ENCODE measurements around the gene TEX35.
"Not testable (repeated sequence)": the region's sequence is repeated elsewhere in the genome, so short reads cannot be mapped to it uniquely, and the experiment has no call there.

The TEX35 gene

DNA sequence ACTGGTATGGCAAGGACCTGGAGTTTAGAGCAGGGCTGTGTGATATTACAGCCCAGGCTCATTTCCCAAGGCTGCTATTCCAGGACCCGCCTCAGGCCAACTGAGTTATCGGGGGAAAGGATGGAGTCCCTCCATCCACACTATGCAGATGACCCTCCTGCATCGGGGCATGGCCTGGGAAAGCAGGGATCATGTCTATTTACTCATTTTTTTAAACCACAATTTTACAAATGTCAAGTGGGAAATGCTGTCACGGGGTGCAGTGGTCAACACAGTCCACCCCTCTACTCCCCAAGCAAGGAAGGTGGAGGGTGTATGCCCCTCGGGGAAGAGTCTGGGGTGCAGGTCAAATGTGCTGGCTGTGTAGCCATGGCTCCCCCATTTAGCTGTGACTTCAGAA, 10.1 kb upstream of the TEX35 start:
- H3K27me3 ChIP-seq (replicated peaks; ENCODE audit: control insufficient read depth, insufficient read depth, low read length) = no peaks in the 10 kb centered on the region; the same call in 1 of the 2 replicates
- H3K36me3 ChIP-seq (ENCODE audit: control insufficient read depth, insufficient read depth, low read length) = no peaks in the 10 kb centered on the region
- DNase-seq (ENCODE audit: extremely low read depth, insufficient read length) = no peak
- TF ChIP-seq, protein P1, sequence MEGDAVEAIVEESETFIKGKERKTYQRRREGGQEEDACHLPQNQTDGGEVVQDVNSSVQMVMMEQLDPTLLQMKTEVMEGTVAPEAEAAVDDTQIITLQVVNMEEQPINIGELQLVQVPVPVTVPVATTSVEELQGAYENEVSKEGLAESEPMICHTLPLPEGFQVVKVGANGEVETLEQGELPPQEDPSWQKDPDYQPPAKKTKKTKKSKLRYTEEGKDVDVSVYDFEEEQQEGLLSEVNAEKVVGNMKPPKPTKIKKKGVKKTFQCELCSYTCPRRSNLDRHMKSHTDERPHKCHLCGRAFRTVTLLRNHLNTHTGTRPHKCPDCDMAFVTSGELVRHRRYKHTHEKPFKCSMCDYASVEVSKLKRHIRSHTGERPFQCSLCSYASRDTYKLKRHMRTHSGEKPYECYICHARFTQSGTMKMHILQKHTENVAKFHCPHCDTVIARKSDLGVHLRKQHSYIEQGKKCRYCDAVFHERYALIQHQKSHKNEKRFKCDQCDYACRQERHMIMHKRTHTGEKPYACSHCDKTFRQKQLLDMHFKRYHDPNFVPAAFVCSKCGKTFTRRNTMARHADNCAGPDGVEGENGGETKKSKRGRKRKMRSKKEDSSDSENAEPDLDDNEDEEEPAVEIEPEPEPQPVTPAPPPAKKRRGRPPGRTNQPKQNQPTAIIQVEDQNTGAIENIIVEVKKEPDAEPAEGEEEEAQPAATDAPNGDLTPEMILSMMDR (IDR thresholded peaks at IDR 0.05; ENCODE audit: insufficient read depth, low read length, poor library complexity, severe bottlenecking) = no peak
- H3K4me3 ChIP-seq (replicated peaks; ENCODE audit: low read depth, low read length) = no peak overlapping the region

DNA sequence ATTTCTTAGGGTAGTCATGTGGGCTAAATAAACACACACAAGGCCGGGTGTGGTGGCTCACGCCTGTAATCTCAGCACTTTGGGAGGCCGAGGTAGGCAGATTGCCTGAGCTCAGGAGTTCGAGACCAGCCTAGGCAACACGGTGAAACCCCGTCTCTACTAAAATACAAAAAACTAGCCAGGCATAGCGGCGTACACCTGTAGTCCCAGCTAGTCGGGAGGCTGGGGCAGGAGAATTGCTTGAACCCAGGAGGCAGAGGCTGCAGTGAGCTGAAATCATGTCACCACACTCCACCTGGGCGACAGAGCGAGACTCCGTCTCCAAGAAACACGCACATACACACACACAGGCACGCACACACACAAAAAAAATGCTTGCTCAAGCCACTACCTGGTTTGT, 9.6 kb upstream of the TEX35 start:
- not testable (repeated sequence) for H3K27me3 ChIP-seq (replicated peaks; ENCODE audit: control insufficient read depth, insufficient read depth, low read length); DNase-seq (ENCODE audit: extremely low read depth, insufficient read length); H3K4me3 ChIP-seq (replicated peaks; ENCODE audit: low read depth, low read length); H3K36me3 ChIP-seq (ENCODE audit: control insufficient read depth, insufficient read depth, low read length)

DNA sequence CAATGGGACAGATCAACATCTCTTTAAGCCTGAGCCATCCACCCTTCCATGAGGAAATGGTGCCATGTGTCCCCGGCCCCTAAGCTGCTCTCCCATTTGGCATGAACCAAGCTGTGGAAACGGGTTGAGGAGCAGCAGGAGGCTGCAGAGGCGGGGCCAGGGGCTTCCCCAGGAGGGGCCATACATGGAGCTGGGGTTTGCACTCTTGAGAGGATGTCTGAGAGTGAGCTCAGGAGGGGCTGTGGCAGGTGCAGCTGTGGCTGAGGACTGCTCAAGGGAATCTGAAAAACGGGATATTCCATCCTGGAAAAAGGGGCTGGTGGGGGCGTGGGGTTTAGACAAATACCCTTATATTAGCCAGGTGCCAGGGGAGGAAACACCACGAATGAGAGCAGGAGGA, 9.1 kb upstream of the TEX35 start:
- DNase-seq (ENCODE audit: extremely low read depth, insufficient read length) = no peak
- TF ChIP-seq, protein P1 (IDR thresholded peaks at IDR 0.05; ENCODE audit: insufficient read depth, low read length, poor library complexity, severe bottlenecking) = no peak
- no peaks in the 10 kb centered on the region for H3K36me3 ChIP-seq (ENCODE audit: control insufficient read depth, insufficient read depth, low read length)
- H3K4me3 ChIP-seq (replicated peaks; ENCODE audit: low read depth, low read length) = no peak overlapping the region
- no peaks in the 10 kb centered on the region; the same call in 1 of the 2 replicates for H3K27me3 ChIP-seq (replicated peaks; ENCODE audit: control insufficient read depth, insufficient read depth, low read length)

DNA sequence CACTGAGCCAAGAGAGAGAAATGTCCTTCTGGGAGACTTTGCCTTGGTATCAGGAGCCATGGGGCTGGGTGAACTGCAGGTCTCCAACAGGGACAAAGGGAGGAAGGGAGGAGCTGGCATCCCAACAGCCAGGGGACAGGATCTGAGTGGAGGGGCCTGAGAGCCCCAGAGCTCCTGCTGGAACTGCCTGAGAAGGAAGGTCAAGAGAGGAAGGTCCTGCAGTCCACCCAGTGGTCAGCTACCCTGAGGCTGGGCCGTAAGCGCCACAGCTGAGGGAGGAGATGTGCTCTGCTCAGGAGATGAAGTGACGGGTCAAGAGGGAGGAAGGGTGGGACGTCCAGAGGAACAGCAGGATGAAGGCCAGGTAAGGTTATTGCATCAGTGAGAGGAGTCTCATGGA, 8.6 kb upstream of the TEX35 start:
- Histone ChIP-seq H3K4me3 (replicated peaks; ENCODE audit: low read depth, low read length) (no peak overlapping the region), H3K36me3 (ENCODE audit: control insufficient read depth, insufficient read depth, low read length) (no peaks in the 10 kb centered on the region), H3K27me3 (replicated peaks; ENCODE audit: control insufficient read depth, insufficient read depth, low read length) (no peaks in the 10 kb centered on the region; the same call in 1 of the 2 replicates)
- no peak for DNase-seq (ENCODE audit: extremely low read depth, insufficient read length)
- TF ChIP-seq, protein P1 (IDR thresholded peaks at IDR 0.05; ENCODE audit: insufficient read depth, low read length, poor library complexity, severe bottlenecking) = no peak

DNA sequence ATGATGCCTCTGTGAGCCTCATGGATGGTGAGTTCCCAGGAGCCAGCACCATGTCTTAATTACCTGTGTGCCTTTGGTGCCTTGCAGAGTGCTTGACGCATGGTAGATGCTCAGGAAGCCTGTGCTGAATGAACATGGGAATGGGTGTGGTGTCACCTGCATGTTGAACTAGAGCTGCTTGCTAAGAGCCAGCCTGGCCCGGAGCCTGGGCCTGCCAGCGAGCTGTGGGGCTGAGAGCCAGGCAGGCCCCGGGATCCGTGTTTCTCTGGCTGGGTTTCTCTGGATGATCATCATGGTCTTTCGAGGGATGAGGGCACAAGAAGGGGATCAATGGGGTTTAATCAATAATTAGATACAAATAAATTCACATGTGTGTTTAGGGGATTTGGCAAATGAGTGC, 6.7 kb upstream of the TEX35 start:
- Histone ChIP-seq H3K36me3 (ENCODE audit: control insufficient read depth, insufficient read depth, low read length) (no peaks in the 10 kb centered on the region), H3K27me3 (replicated peaks; ENCODE audit: control insufficient read depth, insufficient read depth, low read length) (no peaks in the 10 kb centered on the region; the same call in 1 of the 2 replicates), H3K4me3 (replicated peaks; ENCODE audit: low read depth, low read length) (no peak overlapping the region)
- TF ChIP-seq, protein P1 (IDR thresholded peaks at IDR 0.05; ENCODE audit: insufficient read depth, low read length, poor library complexity, severe bottlenecking) = no peak
- DNase-seq (ENCODE audit: extremely low read depth, insufficient read length) = no peak

DNA sequence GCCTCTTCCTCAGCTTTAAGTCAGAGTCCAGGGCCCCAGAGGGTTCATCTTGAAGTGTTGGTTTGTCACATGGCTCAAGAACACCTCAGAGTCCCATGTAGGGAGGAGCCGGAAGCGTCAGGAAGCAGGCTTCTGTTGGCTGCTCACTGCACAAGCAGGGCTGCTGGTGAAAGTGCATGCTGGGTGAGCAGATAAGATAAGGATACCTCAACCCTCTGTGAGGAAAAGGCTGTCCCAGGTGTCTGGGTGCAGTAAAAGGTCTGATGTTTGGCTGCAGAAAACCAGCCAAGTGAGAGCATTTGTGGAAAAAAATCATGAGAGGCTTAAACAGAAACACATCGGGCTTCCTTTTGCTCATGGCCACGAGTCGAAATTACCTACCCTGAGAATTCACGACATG, 6.2 kb upstream of the TEX35 start:
- DNase-seq (ENCODE audit: extremely low read depth, insufficient read length) = no peak
- no peak overlapping the region for H3K4me3 ChIP-seq (replicated peaks; ENCODE audit: low read depth, low read length)
- no peaks in the 10 kb centered on the region; the same call in 1 of the 2 replicates for H3K27me3 ChIP-seq (replicated peaks; ENCODE audit: control insufficient read depth, insufficient read depth, low read length)
- TF ChIP-seq, protein P1 (IDR thresholded peaks at IDR 0.05; ENCODE audit: insufficient read depth, low read length, poor library complexity, severe bottlenecking) = no peak
- no peaks in the 10 kb centered on the region for H3K36me3 ChIP-seq (ENCODE audit: control insufficient read depth, insufficient read depth, low read length)

All from GM06990 (cell line).